Measurements from ENCODE around the gene CTDSPL. TPM values are rescaled to one million over a fixed set of nuclear protein-coding genes. Genes with fewer than 3 reads are reported as not detected.

CTDSPL gene
- total and polyA plus RNA-seq, 2 of the 8 experiments (the other 6 are each of a cell fraction or from before 2014, with no cell fraction given), result 20.3 to 42.2 TPM

- no peak overlapping the region for H3K56ac ChIP-seq (replicated peaks; ENCODE audit: insufficient read length, low read depth, low read length)
- no peak overlapping the region for H2BK12ac ChIP-seq (ENCODE audit: low read depth, low read length)
- H3K9ac ChIP-seq (replicated peaks in 1 of 4; ENCODE audit: extremely low read depth in 1 of 4, low read depth in 3 of 4, low read length in 3 of 4), result no peak overlapping the region
- H3K23me2 ChIP-seq (ENCODE audit: low read depth, low read length), result no peaks in the 10 kb centered on the region; the same call in 1 of the 2 replicates
- H4K20me1 ChIP-seq (replicated peaks in 1 of 2; ENCODE audit: control insufficient read depth in 1 of 2, insufficient read depth in 2 of 2, low read length in 2 of 2), result no peaks in the 10 kb centered on the region
- H3K36me3 ChIP-seq (ENCODE audit: control insufficient read depth in 2 of 4, insufficient read depth in 4 of 4, low read length in 3 of 4), result peaks cover 0 to 7% (median 2%) of the 10 kb centered on the region in 4 experiments; a peak in 5 of 8 replicates
- H4K8ac ChIP-seq (ENCODE audit: extremely low read depth, insufficient read depth, low read length), result no peak overlapping the region
- no peak overlapping the region for H2AFZ ChIP-seq (ENCODE audit: low read length)
- H2BK20ac ChIP-seq (ENCODE audit: low read length), result no peak overlapping the region
- no peak overlapping the region for H3K4me3 ChIP-seq (ENCODE audit: extremely low read depth in 1 of 4, insufficient read depth in 2 of 4, low read depth in 3 of 4, low read length in 4 of 4)
- ChIA-PET CTCF (ENCODE audit: partially characterized antibody) (interaction anchor here (0.7 to 7.3 kb wide), 10 partner anchors 11 to 157 kb away, joined by 3 to 52 read pairs (median 5); partner anchors contain the start of gene VILL), POLR2A (ENCODE audit: partially characterized antibody) (interaction anchor here (0.7 kb wide), 2 partner anchors 10 to 283 kb away, joined by 3 read pairs; partner anchors contain the start of gene VILL)
- no peaks in the 10 kb centered on the region for H3K4me1 ChIP-seq (replicated peaks in 1 of 4; ENCODE audit: control insufficient read depth in 3 of 4, insufficient read depth in 4 of 4, low read length in 3 of 4)
- no peak overlapping the region for H3K23ac ChIP-seq (ENCODE audit: insufficient read length)
- H4K91ac ChIP-seq (replicated peaks; ENCODE audit: insufficient read length, low read length), result no peak overlapping the region
- no peak overlapping the region for H2BK5ac ChIP-seq (ENCODE audit: low read depth, low read length)
- no peaks in the 10 kb centered on the region for H3K27me3 ChIP-seq (replicated peaks in 1 of 4; ENCODE audit: control insufficient read depth in 3 of 4, extremely low read depth in 1 of 4, insufficient read depth in 3 of 4, low read length in 3 of 4)
- no peak overlapping the region for H3K18ac ChIP-seq (ENCODE audit: extremely low read depth, low read length)
- 92% methylated on average over 8 of the region's 8 CpGs; no CpG with 5 or more reads in 1 of the 2 experiments for WGBS, 2 experiments (ENCODE audit: extremely low coverage in 1 of 2, insufficient coverage in 1 of 2, insufficient read length in 1 of 2, insufficient replicate concordance in 2 of 2, low coverage in 1 of 2, low lambda C conversion rate in 2 of 2, missing lambda C conversion rate in 1 of 2)
- no peak overlapping the region for H2BK15ac ChIP-seq (ENCODE audit: low read length)
- H3K4ac ChIP-seq (replicated peaks; ENCODE audit: insufficient read length, low read depth, low read length), result no peak overlapping the region
- H2BK120ac ChIP-seq (replicated peaks; ENCODE audit: low read depth, low read length), result no peak overlapping the region
- no peak overlapping the region for H3K14ac ChIP-seq (ENCODE audit: insufficient read length)
- no peaks in the 10 kb centered on the region for H3K79me2 ChIP-seq (ENCODE audit: control insufficient read depth in 1 of 2, insufficient read depth in 2 of 2, low read length in 2 of 2)
- no peak overlapping the region for H3K4me2 ChIP-seq (ENCODE audit: insufficient read depth in 1 of 2, low read depth in 2 of 2, low read length in 2 of 2)
- no peak overlapping the region for H2AK5ac ChIP-seq (ENCODE audit: low read depth, low read length)
- H3K9me3 ChIP-seq (ENCODE audit: insufficient read depth in 2 of 2, low read depth in 1 of 2, low read length in 1 of 2), result no peaks in the 10 kb centered on the region
- H4K5ac ChIP-seq (ENCODE audit: insufficient read length, low read depth, low read length), result no peak overlapping the region
- DNase-seq (ENCODE audit: low read depth in 1 of 2, low spot score in 2 of 2) (no peak), FAIRE-seq (no peak)
- no peak overlapping the region for H3K27ac ChIP-seq (ENCODE audit: low read depth, low read length)
- no peaks in the 10 kb centered on the region for H3K79me1 ChIP-seq (ENCODE audit: low read depth, low read length)
- TF ChIP-seq MAX (IDR thresholded peaks at IDR 0.05), result no peak
- no peak for TF ChIP-seq BRCA1 (IDR thresholded peaks at IDR 0.05; ENCODE audit: low read depth, low read length)
- TF ChIP-seq MAFK (IDR thresholded peaks at IDR 0.05; ENCODE audit: low read depth, low read length), result no peak
- no peak for TF ChIP-seq CHD1 (IDR thresholded peaks at IDR 0.05; ENCODE audit: low read depth, low read length)
- no peak for TF ChIP-seq SIN3A (conservative IDR thresholded peaks at IDR 0.05 in 1 of 2, IDR thresholded peaks at IDR 0.05 in 1 of 2; ENCODE audit: low read depth in 1 of 2, low read length in 2 of 2)
- TF ChIP-seq TAF1 (IDR thresholded peaks at IDR 0.05; ENCODE audit: low read depth, low read length), result no peak
Measured at GRCh38 chr3:37979541-37980461, 118.1 kb downstream of the CTDSPL start.
